Measurements from ENCODE around the gene AIM2. TPM values are rescaled to one million over a fixed set of nuclear protein-coding genes. Genes with fewer than 3 reads are reported as not detected.

The AIM2 gene
- total and polyA plus RNA-seq, 10 of the 15 experiments (the other 5 are each of a cell fraction or from before 2014, with no cell fraction given) = 7.9 to 35.7 (median 12.8) TPM

GRCh38 chr1:159015440-159015909 is 61.1 kb downstream of the AIM2 start (continued):
- TF ChIP-seq, protein P1, sequence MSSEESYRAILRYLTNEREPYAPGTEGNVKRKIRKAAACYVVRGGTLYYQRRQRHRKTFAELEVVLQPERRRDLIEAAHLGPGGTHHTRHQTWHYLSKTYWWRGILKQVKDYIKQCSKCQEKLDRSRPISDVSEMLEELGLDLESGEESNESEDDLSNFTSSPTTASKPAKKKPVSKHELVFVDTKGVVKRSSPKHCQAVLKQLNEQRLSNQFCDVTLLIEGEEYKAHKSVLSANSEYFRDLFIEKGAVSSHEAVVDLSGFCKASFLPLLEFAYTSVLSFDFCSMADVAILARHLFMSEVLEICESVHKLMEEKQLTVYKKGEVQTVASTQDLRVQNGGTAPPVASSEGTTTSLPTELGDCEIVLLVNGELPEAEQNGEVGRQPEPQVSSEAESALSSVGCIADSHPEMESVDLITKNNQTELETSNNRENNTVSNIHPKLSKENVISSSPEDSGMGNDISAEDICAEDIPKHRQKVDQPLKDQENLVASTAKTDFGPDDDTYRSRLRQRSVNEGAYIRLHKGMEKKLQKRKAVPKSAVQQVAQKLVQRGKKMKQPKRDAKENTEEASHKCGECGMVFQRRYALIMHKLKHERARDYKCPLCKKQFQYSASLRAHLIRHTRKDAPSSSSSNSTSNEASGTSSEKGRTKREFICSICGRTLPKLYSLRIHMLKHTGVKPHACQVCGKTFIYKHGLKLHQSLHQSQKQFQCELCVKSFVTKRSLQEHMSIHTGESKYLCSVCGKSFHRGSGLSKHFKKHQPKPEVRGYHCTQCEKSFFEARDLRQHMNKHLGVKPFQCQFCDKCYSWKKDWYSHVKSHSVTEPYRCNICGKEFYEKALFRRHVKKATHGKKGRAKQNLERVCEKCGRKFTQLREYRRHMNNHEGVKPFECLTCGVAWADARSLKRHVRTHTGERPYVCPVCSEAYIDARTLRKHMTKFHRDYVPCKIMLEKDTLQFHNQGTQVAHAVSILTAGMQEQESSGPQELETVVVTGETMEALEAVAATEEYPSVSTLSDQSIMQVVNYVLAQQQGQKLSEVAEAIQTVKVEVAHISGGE (CRISPR knock-in tag; IDR thresholded peaks at IDR 0.05) = no peak
- peak; percentile 50; the same call in 1 of the 2 replicates for TF ChIP-seq POLR2AphosphoS2 (IDR thresholded peaks at IDR 0.05; ENCODE audit: low read depth, low read length)
- no peak for TF ChIP-seq RBBP5 (conservative IDR thresholded peaks at IDR 0.05)
- TF ChIP-seq PKNOX1 (IDR thresholded peaks at IDR 0.05) = peak; percentile 11; the same call in 1 of the 2 replicates
- TF ChIP-seq RCOR1 (conservative IDR thresholded peaks at IDR 0.05; ENCODE audit: low read depth, low read length) = no peak
- no peak for TF ChIP-seq MTA3 (IDR thresholded peaks at IDR 0.05; ENCODE audit: borderline replicate concordance, low read length)
- TF ChIP-seq JUNB (IDR thresholded peaks at IDR 0.05) = 0 out of 2 replicates have a peak, but pooled peaks have one; percentile 4
- no peak for TF ChIP-seq SMC3 (IDR thresholded peaks at IDR 0.05; ENCODE audit: borderline replicate concordance, low read length)
- TF ChIP-seq, protein P2, sequence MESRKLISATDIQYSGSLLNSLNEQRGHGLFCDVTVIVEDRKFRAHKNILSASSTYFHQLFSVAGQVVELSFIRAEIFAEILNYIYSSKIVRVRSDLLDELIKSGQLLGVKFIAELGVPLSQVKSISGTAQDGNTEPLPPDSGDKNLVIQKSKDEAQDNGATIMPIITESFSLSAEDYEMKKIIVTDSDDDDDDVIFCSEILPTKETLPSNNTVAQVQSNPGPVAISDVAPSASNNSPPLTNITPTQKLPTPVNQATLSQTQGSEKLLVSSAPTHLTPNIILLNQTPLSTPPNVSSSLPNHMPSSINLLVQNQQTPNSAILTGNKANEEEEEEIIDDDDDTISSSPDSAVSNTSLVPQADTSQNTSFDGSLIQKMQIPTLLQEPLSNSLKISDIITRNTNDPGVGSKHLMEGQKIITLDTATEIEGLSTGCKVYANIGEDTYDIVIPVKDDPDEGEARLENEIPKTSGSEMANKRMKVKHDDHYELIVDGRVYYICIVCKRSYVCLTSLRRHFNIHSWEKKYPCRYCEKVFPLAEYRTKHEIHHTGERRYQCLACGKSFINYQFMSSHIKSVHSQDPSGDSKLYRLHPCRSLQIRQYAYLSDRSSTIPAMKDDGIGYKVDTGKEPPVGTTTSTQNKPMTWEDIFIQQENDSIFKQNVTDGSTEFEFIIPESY (IDR thresholded peaks at IDR 0.05) = no peak
- TF ChIP-seq MEF2A (IDR thresholded peaks at IDR 0.05; ENCODE audit: insufficient read depth, low read depth, low read length) = no peak
- peak; percentile 81 for TF ChIP-seq POLR2A (IDR thresholded peaks at IDR 0.05; ENCODE audit: low read depth, low read length)
- TF ChIP-seq, protein P3, sequence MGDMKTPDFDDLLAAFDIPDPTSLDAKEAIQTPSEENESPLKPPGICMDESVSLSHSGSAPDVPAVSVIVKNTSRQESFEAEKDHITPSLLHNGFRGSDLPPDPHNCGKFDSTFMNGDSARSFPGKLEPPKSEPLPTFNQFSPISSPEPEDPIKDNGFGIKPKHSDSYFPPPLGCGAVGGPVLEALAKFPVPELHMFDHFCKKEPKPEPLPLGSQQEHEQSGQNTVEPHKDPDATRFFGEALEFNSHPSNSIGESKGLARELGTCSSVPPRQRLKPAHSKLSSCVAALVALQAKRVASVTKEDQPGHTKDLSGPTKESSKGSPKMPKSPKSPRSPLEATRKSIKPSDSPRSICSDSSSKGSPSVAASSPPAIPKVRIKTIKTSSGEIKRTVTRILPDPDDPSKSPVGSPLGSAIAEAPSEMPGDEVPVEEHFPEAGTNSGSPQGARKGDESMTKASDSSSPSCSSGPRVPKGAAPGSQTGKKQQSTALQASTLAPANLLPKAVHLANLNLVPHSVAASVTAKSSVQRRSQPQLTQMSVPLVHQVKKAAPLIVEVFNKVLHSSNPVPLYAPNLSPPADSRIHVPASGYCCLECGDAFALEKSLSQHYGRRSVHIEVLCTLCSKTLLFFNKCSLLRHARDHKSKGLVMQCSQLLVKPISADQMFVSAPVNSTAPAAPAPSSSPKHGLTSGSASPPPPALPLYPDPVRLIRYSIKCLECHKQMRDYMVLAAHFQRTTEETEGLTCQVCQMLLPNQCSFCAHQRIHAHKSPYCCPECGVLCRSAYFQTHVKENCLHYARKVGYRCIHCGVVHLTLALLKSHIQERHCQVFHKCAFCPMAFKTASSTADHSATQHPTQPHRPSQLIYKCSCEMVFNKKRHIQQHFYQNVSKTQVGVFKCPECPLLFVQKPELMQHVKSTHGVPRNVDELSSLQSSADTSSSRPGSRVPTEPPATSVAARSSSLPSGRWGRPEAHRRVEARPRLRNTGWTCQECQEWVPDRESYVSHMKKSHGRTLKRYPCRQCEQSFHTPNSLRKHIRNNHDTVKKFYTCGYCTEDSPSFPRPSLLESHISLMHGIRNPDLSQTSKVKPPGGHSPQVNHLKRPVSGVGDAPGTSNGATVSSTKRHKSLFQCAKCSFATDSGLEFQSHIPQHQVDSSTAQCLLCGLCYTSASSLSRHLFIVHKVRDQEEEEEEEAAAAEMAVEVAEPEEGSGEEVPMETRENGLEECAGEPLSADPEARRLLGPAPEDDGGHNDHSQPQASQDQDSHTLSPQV (IDR thresholded peaks at IDR 0.05) = no peak
- peak; percentile 47 to 50; a peak in 3 of 4 replicates for TF ChIP-seq IKZF2 (IDR thresholded peaks at IDR 0.05)
- TF ChIP-seq CREB1 (IDR thresholded peaks at IDR 0.05; ENCODE audit: low read depth) = no peak
- no peak; the same call in 1 of the 2 replicates for TF ChIP-seq ATF2 (IDR thresholded peaks at IDR 0.05; ENCODE audit: low read length)

Data from GM12878 (cell line).